GM21723 (cell line): ENCODE measurements around the gene ATP5PO.
"Not testable (repeated sequence)": the region's sequence is repeated elsewhere in the genome, so short reads cannot be mapped to it uniquely, and the experiment has no call there.

Source experiments
- ATAC-seq: cut with Tn5 transposase; IDR thresholded peaks from one replicate; pipeline ENCODE4 v1.9.1; 2021; ENCODE audit warnings: mild to moderate bottlenecking, moderate library complexity; ENCODE audit not compliant: unreplicated experiment

The ATP5PO gene

GRCh38 chr21:33872881-33873515 lies 42.6 kb downstream of the ATP5PO start:
- no peak for ATAC-seq

GRCh38 chr21:33871171-33871570 lies 44.4 kb downstream of the ATP5PO start:
- ATAC-seq: no peak

DNA sequence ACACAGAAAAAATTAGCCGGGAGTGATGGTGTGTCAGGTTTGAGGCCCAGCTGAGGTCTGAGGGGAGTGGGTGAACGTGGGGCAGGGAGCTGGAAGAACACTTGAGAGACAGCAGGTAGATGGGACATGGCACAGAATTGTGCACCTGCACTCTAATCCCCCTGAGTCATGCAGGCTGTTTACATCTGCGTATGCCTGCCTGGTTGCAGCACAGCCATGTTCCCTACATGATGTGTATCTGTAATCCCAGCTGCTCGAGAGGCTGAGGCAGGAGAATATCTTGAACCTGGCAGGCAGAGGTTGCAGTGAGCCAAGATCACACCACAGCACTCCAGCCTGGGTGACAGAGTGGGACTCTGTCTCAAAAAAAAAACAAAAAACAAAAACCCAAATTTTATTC lies 44.8 kb downstream of the ATP5PO start:
- ATAC-seq: no peak

DNA sequence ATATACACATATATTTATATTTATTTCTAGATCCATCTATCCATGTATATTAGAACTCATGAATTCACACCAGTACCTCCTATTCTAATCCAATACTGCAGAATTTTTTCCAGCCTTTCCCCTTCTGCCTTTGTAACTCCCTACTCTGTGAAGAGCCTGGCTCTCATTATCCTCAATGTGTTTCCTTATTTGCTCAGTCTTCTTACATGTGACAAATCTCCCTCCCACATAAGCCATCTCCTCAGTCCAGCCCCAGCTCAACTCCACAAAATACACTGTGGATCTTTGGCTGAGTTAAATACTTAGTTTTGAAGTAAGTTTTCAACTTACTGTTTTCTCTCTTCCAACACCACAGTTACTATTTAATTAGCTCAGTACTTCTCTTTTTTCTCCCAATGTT lies 45.7 kb downstream of the ATP5PO start:
- ATAC-seq: no peak

GRCh38 chr21:33867868-33868267 lies 47.7 kb downstream of the ATP5PO start:
- not testable (repeated sequence) for ATAC-seq

DNA sequence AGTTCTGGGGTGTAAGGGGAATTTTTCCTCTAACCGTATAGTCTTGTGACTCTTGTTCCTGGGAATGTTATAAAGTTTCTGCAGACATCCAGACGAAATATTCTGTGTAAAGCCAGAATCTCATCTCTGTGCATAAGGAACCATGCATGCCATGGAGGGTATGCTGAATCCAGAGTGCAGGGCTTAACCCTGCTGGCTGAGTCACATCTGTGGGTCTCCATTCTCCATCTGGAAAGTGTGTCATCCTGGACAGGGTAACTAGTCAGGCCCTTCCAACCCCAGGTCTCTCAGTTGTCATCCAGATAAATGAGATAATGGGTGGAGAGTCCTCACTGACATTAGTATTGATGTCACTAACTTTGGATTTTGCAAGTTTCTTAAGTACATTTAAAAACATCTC lies 48.8 kb downstream of the ATP5PO start:
- ATAC-seq: no peak

GRCh38 chr21:33865996-33866575 lies 49.5 kb downstream of the ATP5PO start:
- ATAC-seq: no peak

DNA sequence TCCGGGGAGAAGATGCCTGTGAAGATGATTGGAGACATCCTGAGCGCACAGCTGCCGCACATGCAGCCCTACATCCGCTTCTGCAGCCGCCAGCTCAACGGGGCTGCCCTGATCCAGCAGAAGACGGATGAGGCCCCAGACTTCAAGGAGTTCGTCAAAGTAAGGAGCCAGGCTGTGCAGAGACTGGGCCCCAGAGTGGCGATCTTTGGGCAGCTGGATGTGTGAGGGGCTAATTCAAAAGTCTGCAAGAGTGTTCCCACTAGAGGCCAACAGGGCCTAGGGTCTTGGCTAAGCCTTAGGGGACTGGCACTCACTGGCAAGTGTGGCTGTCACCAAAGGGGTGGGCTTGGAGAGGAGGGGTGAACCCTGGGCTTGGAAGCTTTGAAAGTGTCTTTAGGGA lies 50.4 kb downstream of the ATP5PO start:
- ATAC-seq: no peak

DNA sequence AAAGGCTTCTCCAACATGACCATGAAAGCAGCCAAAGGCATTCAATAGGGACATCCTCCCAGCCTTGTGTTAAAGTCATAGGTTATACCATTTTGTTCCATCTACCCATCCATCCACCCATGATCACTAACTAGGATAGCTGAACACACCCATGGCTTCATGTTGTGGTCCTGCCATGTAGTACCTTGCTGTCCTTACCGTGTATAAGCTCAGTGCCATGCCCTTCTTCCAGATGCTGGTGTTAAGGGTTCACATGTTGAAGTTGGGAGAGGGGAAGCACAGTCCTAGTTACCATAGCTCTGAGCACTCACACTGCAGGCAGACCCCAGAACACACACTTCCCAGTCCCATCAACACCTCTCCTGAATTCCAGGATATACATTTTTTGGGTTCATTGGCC lies 51.5 kb downstream of the ATP5PO start:
- ATAC-seq: no peak

- not testable (repeated sequence) for ATAC-seq
Observed at GRCh38 chr21:33863191-33863590, 52.4 kb downstream of the ATP5PO start.

GRCh38 chr21:33861125-33861524 lies 54.5 kb downstream of the ATP5PO start:
- ATAC-seq: no peak

- ATAC-seq: no peak
Observed at GRCh38 chr21:33860332-33860879, 55.2 kb downstream of the ATP5PO start.

DNA sequence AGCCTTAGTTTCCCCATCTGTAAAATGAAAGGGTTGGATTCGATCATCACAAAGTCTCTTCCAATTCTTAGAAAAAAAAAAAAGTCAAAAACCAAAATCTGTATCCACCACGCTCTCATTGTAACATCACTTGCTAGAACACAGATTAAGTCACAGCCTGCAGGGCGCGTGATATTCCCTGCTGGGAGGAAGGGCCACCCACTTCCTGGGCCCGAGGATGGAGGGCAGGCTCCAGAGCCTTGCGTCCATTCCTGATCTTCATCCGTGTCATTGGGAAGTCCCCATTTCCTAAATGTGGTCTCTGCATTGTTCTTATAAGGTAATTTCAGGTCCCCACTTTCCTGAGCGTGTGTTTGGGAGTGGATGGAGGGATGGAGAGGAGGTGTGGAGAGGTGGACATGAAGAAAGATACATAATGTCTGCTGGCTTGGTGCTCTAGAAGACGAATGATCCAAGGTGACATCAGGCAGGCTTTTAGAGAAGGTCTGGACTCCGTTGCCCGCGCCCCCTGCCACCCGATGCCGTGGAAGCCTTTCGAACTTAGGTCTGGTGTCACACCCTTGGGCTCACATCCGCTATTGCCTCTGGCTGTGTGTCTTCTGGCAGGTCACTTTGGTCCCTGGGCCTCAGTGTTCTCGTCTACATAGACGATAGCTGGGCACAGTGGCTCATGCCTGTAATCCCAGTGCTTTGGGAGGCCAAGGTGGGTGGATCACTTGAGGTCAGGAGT lies 56.1 kb downstream of the ATP5PO start:
- no peak for ATAC-seq

- no peak for ATAC-seq
Observed at GRCh38 chr21:33858667-33859372, 56.8 kb downstream of the ATP5PO start.

DNA sequence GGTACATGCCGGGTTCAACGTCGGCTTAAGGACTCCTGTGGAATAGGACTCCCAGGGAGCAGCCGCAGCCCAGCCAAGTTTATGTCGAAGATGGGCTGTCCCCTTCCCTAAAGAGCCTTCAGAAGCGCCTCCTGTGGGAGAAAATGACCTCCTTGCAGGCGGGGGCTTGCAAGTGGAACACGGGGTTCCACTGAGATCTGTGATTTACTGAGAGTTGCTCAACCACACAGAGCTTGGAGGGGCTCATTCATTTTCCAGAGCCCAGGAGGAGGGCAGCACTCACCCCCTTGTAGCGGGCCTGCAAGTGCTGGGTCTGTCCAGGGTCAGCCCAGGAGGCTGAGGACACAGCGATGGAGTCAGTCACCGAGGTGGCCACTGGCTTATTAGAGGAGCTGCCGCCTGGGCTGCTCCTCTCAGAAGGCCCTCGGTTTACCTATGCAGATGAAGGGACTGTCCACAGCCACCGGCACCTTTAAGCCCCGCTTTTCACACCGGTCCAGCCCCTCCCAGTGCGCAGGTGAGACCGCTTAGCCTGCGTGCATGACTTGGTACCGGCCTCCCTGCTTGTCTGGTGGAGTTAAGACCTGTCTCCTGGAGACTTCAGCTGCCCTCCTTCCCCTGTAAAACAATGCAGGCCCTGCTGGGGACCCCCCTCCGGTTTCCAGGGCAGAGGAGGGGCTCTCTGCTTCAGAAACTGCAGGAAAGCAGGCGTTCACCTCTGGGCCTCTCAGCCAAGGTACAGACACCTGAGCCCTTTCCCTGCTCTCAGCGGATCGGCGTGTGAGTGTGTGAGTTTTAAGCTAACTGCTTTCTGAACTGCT lies 57.5 kb downstream of the ATP5PO start:
- ATAC-seq: no peak

GRCh38 chr21:33856893-33857527 lies 58.6 kb downstream of the ATP5PO start:
- no peak for ATAC-seq

DNA sequence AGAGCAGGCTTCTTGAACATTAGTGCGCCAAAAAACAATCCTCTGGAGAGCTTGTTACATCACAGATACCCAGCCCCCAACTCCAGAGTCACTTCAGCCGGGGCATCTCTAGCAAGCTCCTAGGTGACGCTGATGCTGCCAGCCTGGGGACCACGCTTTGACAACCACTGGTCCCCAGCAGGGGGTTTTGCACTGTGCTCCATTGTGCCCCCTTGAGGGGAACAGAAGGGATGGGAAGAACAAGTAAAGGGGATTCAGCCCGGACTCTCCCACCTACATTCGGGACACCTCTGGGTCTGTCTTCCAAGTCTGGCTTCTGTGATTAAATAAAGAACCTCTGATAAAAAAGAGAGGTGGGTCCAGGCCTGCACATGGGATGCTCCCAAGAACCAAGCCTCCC lies 60.4 kb downstream of the ATP5PO start:
- ATAC-seq: no peak

- no peak for ATAC-seq
Observed at GRCh38 chr21:33854604-33855003, 61.0 kb downstream of the ATP5PO start.
